Endothelial cell (in vitro differentiated cells): ENCODE data around the gene TESK1. TPM values are rescaled to one million over a fixed set of nuclear protein-coding genes. Genes with fewer than 3 reads are reported as not detected.
"Not testable (repeated sequence)": the region's sequence is repeated elsewhere in the genome, so short reads cannot be mapped to it uniquely, and the experiment has no call there.

ENCODE experiments used
- DNase-seq: peaks from one replicate; pipeline ENCODE4 v3.0.0; 2021; ENCODE audit warnings: low spot score
- H3K27ac Mint-ChIP-seq: one replicate; pipeline ENCODE4 v1.8.0; 2021; ENCODE audit warnings: mixed read lengths, inconsistent platforms; ENCODE audit not compliant: unreplicated experiment
- H3K27me3 Mint-ChIP-seq: one replicate; pipeline ENCODE4 v1.8.0; 2021; ENCODE audit warnings: mild to moderate bottlenecking, moderate library complexity, mixed read lengths, inconsistent platforms; ENCODE audit not compliant: unreplicated experiment
- H3K36me3 Mint-ChIP-seq: one replicate; pipeline ENCODE4 v1.8.0; 2021; ENCODE audit warnings: mild to moderate bottlenecking, low read depth, mixed read lengths, inconsistent platforms; ENCODE audit not compliant: unreplicated experiment
- H3K4me1 Mint-ChIP-seq: one replicate; pipeline ENCODE4 v1.8.0; 2021; ENCODE audit warnings: mild to moderate bottlenecking, mixed read lengths, inconsistent platforms; ENCODE audit not compliant: unreplicated experiment
- H3K4me3 Mint-ChIP-seq: one replicate; pipeline ENCODE4 v1.8.0; 2021; ENCODE audit warnings: mild to moderate bottlenecking, mixed read lengths, inconsistent platforms; ENCODE audit not compliant: unreplicated experiment
- H3K9me3 Mint-ChIP-seq: one replicate; pipeline ENCODE4 v1.8.0; 2021; ENCODE audit warnings: mixed read lengths, inconsistent platforms; ENCODE audit not compliant: unreplicated experiment
- CTCF ChIP-seq: fragments of 200-600 bp; sonication (generic); IDR thresholded peaks from one replicate; pipeline ENCODE4 v1.5.0; 2021; ENCODE audit warnings: antibody characterized with exemption; ENCODE audit not compliant: unreplicated experiment
- total RNA-seq: library from RNA; stranded (reverse); fragmentation: NEBNext Ultra II Directional; extraction: Animal tissue kit (Norgen Biotek cat#: 25700); gene quantifications from one replicate; pipeline ENCODE4 v1.2.1, GENCODE V29; 2021; ENCODE audit not compliant: unreplicated experiment

TESK1 gene
- total RNA-seq, 1 donor from 2014 or later, result 34.6 TPM

- Mint-ChIP-seq H3K27ac (no peak overlapping the region), H3K9me3 (no peaks in the 10 kb centered on the region), H3K36me3 (peaks cover 9% of the 10 kb centered on the region), H3K4me1 (peaks cover 6% of the 10 kb centered on the region), H3K27me3 (peaks cover 7% of the 10 kb centered on the region), H3K4me3 (no peak overlapping the region)
- DNase-seq, result peak; percentile 40
- TF ChIP-seq CTCF, result peak; percentile 53
These were observed 6.3 kb downstream of the TESK1 start for GRCh38 chr9:35611230-35611797.

GRCh38 chr9:35612066-35612465 is 7.0 kb downstream of the TESK1 start:
- H3K27me3 Mint-ChIP-seq, H3K4me1 Mint-ChIP-seq, H3K27ac Mint-ChIP-seq, H3K36me3 Mint-ChIP-seq, H3K4me3 Mint-ChIP-seq, DNase-seq, H3K9me3 Mint-ChIP-seq: not testable (repeated sequence)

GRCh38 chr9:35612843-35613242 is 7.8 kb downstream of the TESK1 start:
- peaks cover 10% of the 10 kb centered on the region for H3K4me1 Mint-ChIP-seq
- H3K27me3 Mint-ChIP-seq, result peaks cover 7% of the 10 kb centered on the region
- H3K36me3 Mint-ChIP-seq, result peaks cover 1% of the 10 kb centered on the region
- no peak for TF ChIP-seq CTCF
- H3K4me3 Mint-ChIP-seq, result no peak overlapping the region
- no peak overlapping the region for H3K27ac Mint-ChIP-seq
- no peaks in the 10 kb centered on the region for H3K9me3 Mint-ChIP-seq
- no peak for DNase-seq

- H3K36me3 Mint-ChIP-seq, result no peaks in the 10 kb centered on the region
- peaks cover 15% of the 10 kb centered on the region for H3K4me1 Mint-ChIP-seq
- peak overlapping the region; percentile 6 for H3K4me3 Mint-ChIP-seq
- peaks cover 15% of the 10 kb centered on the region for H3K27me3 Mint-ChIP-seq
- no peak for TF ChIP-seq CTCF
- H3K9me3 Mint-ChIP-seq, result no peaks in the 10 kb centered on the region
- H3K27ac Mint-ChIP-seq, result no peak overlapping the region
- no peak for DNase-seq
These were observed 11.1 kb downstream of the TESK1 start for GRCh38 chr9:35615981-35616680.

GRCh38 chr9:35616681-35617459 is 11.8 kb downstream of the TESK1 start:
- H3K4me3 Mint-ChIP-seq, result peak overlapping the region; percentile 56
- no peak for TF ChIP-seq CTCF
- H3K27me3 Mint-ChIP-seq, result peaks cover 15% of the 10 kb centered on the region
- peak; percentile 43 for DNase-seq
- no peaks in the 10 kb centered on the region for H3K9me3 Mint-ChIP-seq
- H3K36me3 Mint-ChIP-seq, result no peaks in the 10 kb centered on the region
- peaks cover 15% of the 10 kb centered on the region for H3K4me1 Mint-ChIP-seq
- peak overlapping the region; percentile 11 for H3K27ac Mint-ChIP-seq
